ENCODE measurements around the gene NCS1.

NCS1 gene

DNA sequence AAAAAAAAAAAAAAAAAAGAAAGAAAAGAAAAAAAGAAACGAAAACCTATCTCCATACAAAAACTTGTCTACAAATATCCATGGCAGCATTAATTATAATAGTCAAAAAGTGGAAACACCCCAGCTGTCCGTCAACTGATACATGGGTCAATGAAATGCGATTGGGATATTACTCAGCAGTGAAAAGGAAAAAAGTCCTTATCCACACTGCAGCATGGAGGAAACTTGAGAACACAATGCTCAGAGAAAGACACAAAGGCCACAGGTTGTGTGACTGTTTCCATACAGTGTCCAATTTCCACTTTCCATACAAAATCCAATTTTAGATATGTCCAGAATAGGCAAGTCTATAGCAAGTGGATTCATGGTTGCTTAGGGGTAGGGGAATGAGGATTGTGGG is 24.3 kb upstream of the NCS1 start:
- DNase-seq, result no peak

DNA sequence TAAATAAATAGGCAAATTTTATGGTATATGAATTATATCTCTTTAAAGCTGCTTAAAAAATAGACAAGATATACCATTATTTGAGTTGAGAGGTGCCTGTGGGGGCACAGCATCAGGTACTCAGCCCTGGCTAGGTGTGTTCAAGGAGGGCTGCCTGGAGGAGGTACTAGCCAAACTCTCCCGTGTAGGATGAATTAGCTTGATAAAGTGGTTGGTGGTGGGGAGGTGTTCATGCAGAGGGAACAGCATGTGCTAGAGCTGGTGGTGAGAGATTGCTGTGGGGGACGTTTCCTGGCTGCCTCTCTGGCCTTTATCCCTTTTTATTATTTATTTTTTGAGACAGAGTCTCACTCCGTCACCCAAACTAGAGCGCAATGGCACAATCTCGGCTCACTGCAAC is 23.2 kb upstream of the NCS1 start:
- DNase-seq, result no peak

DNA sequence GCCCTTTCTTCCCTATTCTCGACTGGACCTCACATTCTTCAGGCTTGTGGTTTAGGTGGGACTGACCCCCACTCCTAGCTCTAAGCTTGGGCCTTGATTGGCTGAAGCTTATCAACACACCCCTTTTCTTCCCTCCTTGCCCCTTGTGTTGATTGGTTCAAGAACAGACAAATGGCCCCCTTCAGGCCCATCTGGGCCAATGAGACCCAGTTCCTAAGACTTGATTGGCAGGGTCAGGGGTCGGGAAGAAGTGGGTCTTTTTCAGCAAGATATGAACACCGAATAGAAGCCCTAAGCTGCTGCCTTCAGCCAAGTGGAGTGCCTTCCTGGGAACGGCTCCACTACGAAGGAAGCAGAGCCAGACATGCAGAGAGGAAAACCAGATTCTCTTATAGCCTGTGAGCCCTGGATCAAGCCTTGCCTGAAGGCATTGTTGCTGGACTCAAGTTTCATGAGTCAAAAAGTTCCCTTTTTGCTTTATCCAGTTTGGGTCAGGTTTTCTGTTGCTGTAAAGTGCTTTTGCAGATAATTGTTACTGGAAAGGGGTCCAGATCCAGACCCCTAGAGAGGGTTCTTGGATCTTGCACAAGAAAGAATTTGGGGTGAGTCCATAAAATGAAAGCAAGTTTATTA is 22.4 kb upstream of the NCS1 start:
- DNase-seq, result no peak

DNA sequence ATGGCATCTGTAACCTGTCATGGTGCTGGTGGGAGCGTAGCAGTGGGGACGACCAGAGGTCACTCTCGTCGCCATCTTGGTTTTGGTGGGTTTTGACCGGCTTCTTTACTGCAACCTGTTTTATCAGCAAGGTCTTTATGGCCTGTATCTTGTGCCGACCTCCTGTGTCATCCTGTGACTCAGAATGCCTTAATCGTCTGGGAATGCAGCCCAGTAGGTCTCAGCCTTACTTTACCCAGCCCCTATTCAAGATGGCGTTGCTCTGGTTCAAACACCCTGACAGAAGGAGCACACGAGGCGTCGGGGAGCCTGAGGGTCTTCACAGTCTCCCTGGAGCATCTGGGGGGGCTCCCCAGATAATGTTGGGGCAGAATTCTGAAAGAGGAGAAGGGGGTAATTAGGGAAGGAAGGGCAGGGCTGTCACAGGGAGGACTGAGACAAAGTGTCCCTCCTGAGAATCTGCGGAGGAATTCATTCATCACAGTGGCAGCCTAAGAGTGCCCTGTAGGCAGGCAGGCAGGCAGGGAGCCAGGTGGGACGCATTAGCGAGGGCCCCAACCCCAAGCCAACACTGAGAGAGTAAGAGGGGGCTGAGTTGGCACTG is 21.3 kb upstream of the NCS1 start:
- no peak for DNase-seq

DNA sequence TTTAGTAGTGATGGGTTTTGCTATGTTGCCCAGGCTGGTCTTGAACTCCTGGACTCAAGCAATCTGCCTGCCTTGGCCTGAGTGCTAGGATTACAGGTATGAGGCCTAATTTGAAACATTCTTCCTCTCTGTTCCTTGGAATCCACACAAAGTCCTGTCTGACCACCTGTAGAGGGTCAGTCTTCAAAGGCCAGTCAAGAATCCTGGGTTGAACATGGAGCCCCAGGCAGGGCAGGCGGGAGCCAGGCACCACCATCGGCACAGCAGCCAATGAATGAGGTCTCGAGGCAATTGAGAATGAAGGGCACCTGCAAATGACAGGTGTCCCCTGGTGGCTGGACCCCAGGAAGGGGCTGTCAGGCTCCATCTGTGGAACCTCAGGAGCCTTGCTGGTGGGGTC is 17.4 kb upstream of the NCS1 start:
- DNase-seq, result no peak

DNA sequence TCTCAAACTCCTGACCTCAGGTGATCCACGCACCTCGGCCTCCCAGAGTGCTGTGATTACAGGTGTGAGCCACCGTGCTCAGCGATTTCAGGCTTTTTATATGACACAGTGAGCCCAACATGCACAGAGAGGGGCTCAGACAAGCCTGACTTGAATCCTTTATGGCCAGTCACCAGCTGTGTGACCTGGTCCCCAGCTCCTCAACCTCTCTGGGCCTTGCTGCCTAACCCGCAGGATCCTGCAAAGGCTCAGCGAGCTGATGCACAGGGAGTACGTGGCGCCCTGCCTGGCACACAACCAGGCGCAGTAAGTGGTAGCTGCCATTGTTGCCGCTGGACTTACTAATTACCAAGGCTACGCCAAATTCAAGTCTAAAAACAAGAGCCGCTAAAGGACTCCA is 16.6 kb upstream of the NCS1 start:
- DNase-seq, result no peak

DNA sequence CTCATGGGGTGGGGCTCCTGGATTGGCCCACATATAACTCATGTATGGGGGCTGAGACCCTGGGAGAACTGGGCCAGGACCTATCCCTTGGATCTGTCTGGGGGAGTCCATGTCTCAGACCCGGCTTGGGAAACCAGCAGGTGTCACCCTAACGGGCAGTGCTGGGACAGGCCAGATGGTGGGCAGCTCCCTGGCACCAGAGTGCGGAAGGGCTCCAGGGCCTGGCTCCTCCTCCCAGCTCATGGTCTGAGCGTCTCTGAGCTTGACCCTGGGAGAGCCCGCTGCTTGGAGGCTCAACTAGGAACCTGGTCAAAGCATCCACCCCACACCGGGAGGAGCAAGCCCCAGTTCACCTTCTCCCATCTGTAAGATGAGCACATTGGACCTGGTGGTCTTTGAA is 15.5 kb upstream of the NCS1 start:
- DNase-seq, result no peak

DNA sequence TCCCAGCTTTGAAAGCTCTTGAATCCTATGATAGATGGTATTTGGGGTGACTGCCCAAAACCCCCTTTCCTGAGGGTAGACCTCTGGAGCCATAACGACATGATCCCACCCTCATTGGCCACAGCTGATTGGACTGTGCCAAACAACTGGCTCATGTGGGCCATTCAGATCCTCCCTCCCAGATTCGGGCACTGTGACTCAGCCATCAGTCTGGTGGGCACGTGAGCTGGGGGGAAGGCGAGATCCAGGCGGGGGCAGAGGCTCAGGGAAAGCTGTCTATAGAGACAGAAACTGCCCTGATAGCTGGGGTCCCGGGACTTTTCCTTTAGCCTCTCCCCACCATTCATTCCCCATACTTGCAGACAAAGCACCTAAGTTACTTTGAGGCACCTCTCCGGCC is 15.1 kb upstream of the NCS1 start:
- no peak for DNase-seq

DNA sequence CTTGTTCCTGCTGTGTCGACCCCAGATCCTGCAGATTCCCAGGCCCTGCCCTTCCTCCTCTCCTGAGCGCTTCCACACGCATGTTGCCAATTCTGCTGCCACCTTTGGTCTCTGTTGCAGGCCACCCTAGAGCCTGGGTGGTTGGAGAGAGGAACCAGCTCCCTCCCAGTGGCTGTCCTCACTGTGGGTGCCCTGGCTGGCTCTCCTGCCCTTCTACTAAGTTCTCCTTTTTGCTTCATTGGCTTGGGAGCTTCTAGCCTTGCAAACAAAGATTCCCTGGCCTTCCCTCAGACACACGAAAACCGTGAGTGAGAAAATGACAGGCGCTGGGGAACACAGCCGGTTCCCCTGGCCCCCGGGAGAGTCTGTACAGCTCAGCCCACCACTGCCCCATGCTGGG is 14.2 kb upstream of the NCS1 start:
- DNase-seq, result no peak

DNA sequence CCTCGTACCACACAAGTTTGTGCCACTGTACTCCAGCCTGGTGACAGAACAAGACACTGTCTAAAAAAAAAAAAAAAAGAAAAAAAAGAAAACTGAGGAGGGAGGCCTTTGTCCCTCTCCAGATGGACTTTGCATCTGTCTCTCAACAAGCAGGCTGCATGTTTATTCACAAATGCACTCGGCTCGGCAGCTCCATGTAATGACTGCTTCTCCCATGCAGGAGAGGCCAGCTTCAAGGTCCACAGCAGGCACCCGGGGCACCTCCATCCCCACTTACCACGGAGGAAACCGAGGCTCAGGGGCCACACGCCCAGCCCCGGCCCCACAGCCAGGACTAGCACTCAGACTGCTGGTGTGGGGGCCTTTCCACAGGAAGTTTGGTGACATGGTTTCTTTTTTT is 13.1 kb upstream of the NCS1 start:
- no peak for DNase-seq

DNA sequence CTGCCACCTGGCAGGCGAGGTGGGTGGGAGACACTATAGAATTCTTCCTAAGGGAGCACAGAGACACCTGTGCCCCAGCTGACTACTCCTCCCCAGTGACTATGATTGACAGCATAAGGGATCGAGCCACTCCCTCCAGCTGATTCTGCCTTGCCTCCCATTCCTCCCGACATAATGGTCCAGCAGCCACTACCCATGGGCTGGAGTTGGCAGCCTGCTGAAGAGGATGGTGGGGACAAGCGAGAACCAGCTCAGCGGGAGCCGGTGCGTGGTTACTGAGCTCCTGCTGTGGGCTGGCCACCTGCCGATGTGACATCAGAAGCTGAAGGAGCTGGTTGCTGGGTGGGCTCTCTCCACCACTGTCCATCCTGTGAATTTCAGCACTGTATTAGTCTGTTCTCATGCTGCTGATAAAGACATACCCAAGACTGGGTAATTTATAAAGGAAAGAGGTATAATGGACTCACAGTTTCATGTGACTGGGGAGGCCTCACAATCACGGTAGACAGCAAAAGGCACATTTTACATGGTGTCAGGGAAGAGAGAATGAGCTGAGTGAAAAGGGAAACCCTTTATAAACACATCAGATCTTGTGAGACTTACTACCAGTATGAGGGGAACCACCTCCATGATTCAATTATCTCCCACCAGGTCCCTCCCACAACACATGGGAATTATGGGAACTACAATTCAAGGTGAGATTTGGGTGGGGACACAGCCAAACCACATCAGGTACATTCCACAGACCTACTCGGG is 12.1 kb upstream of the NCS1 start:
- no peak for DNase-seq

DNA sequence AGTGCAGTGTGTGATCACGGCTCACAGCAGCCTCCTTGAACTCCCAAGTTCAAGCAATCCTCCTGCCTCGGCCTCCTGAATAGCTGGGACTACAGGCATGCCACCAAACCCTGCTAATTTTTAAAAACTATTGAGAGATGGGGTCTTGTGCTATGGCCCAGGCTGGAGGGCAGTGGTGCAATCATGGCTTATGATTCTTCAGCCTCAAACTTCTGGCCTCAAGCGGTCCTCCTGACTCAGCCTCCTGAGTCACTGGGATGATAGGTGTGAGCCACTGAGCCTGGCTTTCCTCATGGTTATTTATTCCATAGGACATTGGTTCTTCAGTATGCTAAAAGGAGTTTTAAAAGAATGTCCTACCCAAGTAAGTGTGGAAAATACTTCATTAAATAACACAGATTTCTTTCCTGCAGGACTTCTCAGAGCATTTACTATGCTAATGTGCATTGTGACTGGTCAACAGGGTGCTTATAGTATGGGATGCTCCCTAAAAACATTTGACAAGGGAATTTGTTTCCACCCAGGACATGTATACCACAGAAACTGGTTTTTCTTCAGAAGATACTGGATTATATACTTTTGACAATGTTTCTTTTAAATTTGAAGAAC is 11.2 kb upstream of the NCS1 start:
- no peak for DNase-seq

DNA sequence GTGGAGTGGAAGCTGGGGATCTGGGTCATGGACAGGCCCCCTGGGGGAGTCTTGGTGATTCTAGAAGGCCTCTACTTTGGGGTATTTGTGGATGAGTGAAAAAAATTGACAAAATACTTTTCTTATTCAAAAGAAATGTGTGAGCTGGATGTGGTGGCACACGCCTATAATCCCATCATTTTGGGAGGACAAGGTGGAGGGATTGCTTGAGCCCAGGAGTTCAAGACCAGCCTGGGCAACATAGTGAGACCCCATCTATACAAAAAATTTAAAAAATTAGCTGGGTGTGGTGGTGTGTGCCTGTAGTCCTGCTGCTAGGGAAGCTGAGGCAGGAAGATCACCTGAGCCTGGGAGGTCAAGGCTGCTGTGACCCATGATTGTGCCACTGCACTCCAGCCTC is 6.6 kb upstream of the NCS1 start:
- DNase-seq, result no peak

DNA sequence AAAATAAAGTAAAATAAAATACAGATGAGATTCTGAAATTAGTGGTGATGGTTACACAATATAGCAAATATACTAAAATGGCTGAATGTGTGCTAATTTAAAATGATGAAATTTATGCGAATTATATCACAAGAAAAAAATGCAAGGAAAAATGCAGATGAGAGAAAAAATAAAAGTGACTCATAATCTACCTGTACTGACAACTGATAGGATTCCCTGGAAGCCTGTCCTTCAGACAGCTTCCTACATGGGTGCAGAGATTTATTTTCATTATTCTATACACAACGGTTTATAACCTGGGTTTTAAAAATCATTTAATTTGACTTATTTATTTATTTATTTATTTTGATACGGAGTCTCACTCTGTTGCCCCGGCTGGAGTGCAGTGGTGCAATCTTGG is 5.8 kb upstream of the NCS1 start:
- no peak for DNase-seq

DNA sequence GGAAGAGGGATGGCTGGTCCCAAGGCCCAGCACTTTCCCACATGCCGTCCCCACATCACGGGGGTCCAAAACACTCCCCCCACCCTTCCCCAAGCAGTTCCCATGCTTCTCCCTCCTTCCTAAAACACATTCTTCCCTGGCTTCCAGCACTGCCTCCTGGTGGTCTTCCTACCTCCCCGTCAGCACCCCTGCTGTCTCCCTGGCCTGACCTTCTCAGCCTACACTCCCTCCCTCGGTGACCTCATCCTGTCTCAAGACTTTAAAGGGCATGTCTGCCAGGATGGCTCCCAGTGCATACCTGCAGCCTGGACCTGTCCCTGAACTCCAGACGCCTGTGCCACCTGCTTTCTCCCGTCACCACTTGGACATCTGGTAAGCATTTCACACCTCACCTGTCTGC is 4.3 kb upstream of the NCS1 start:
- no peak for DNase-seq

DNA sequence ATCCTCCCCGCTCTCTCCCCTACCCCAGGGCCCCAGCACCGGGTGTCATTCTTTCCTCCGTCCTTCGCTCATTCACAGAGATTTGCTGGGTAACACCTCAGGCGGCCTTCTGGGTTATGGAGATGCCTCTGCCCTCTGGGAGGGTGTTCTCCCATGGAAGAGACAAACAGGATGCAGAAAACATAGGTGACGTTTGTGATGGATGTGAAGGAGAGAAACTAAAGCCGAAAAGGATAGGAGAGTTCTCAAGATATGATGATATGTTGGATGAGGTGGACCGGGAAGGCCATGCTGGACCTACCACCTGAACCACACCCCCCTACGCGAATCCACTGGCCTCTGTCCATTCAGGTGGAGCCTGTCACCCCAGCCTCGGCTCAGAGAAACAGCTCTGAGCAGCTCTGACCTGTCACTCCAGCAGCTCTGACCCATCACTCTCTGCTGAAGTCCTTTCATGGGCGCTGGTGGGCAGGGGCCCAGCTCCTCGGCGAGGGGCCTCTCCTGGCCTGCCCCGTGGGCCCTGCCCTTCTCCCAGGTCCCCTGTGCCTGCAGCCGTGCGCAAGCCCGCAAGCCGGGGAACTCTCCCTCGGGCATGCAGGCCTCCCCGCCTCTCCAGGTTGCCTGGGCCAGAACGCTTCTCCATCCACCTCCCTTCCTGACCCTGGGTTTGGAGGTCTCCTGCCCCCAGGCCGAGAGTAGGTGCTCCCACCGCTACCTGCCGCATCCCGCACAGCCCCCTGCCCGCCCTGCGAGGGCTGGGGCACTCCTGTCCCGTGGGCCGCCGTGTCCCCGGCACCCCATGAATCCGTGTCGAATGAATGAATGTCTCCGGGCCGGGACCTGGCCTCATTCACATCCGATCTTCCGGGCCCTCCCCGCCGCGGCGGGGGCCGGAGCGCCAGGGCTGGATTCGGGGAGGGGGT is 717 bp upstream of the NCS1 start:
- no peak for DNase-seq

DNA sequence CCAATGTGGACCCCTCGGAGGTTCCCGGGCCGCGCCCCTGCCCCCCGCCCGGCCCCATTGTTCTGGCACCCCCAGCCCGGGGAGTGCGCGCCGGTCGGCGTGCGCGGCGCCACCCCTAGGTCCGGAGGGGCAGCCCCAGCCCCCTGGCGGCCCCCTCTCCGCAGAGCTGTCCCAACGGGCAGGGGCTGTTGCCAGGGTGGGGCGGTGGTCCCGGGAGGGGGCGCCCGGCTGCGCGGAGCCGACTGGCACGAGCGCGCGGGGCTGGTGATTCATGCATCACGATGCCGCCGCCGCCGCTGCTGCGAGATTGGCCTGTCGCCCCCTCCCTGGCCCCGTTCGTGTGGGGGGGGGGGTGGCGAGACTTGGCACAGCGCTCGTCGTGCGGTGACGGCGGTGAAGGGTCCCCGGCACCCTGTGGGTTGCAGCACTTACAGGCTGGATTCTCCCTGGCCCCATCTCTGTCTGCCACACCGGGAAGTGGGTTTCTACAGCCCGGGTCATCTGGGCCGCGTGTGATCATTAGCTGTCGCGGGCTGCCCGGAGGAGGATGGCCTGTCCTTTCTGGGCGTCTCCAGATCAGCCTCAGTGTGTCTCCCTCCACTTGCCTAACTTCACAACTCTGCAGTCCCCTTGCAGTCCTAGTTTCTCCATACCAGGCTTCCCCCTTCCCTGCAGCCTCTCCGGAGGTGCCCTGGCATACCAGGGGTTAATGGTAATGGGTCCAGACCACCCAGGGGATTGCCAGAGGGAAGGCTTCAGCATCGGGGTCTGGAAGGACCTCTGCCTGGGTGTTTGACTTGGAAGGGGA is 858 bp downstream of the NCS1 start:
- no peak for DNase-seq

DNA sequence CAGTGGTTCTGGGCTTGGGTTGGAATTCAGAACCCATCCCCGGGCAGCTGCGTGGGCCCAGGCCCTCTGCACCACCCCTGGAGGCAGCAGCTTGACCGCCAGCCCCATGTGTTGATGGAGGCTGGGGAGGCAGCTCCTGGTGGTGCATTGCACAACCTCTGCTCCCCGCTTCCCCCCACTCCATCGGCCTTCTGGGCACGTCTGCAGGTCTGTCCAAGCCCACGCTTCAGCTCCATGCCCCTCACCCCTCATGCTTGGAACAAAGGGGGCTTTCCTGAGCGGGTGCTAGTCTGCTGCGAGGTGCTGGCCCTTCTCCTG is 1.4 kb downstream of the NCS1 start:
- DNase-seq, result no peak

DNA sequence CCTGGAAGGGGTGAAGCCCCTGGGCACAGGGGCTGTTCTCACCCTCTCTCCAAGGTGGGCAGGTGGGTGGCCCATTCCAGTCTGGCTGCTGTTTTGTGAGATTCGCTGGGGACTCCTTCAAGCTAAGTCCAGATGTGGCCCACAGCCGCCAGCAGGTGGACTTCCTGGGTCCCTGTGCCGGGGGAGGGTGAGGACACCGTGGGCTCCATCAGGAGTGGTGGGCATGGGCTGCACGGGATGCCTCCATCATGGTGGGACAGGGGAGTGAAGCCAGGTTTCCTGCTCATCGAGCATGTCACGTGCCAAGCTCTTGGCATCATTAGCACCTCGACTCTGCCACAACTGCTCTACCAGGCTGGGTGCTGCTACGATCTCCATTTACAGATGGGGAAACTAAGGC is 1.8 kb downstream of the NCS1 start:
- no peak for DNase-seq

DNA sequence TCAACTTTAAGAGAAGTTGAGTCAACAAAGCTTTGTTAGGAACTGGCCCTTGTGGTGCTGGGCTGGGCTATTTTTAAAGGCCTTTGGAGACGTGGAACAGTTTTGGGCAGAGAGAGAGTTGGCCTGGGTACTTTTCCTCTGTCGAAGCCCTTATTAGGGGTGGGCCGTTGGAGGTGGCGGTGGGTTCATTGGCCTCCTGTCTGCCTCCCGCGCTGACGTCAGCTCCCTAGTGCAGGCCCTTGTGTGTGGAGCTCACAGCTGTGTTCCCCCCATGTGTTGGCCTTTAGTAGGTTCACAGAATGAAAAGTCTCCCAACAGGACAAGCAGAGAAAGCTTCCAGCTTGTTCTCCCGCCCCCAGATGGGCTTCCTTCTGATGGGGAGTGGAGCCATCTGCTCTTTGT is 2.7 kb downstream of the NCS1 start:
- no peak for DNase-seq

DNA sequence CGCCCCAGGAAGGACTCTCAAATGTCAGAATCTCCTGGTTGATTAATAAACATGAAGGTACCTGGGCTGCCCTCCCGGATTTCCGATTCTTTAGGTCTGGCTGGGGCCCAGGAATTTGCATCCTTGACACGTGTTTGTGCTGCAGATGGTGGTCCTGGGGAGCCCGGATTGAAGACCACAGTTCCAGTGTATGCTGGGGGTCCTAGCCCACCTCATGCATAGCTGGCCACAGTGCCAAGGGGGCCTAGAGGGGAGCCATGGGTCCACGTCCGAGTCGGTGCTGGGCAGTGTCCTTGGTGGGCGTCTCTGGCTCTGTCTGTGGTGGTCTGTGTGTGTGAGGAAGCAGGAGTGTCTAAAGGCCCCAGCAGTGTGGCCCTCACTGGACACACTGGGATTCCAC is 3.2 kb downstream of the NCS1 start:
- DNase-seq, result no peak

DNA sequence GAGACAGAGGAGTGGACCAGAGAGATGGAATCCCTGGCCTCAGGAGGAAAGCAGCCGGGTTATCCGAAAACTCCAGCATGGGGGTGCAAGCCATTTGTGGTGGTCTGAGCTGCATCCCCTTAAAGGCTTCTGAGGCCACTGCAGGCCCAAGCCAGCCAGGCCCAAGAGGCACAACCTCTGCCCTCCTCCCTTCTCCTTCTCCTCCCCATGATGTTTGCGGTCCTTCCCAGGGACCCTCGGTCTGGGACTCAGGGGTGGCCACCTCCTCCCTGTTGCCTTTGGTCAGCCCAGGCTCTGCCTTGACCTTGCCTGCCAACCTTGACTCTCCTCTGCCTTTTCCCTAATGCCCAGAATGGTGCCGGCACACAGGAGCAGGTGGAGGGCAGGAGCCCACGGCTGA is 4.6 kb downstream of the NCS1 start:
- DNase-seq, result no peak

All from kidney glomerular epithelial cell (primary cell).